HL-60 (cell line): ENCODE results near the gene DLK1.

Source experiments
- POLR2AphosphoS5 ChIP-seq: IDR thresholded peaks from 2 replicates; pipeline ENCODE4 v1.6.1; 2012; ENCODE audit warnings: low read depth
- TF ChIP-seq, protein P1 (sequence below): IDR thresholded peaks from 2 replicates; pipeline ENCODE4 v1.6.1; 2012; ENCODE audit warnings: low read depth; ENCODE audit not compliant: insufficient replicate concordance
- TF ChIP-seq, protein P2 (sequence below): IDR thresholded peaks from one replicate; pipeline ENCODE4 v1.5.1; 2011; ENCODE audit warnings: low read length, control low read depth, inconsistent platforms; ENCODE audit not compliant: insufficient read depth

DNA sequence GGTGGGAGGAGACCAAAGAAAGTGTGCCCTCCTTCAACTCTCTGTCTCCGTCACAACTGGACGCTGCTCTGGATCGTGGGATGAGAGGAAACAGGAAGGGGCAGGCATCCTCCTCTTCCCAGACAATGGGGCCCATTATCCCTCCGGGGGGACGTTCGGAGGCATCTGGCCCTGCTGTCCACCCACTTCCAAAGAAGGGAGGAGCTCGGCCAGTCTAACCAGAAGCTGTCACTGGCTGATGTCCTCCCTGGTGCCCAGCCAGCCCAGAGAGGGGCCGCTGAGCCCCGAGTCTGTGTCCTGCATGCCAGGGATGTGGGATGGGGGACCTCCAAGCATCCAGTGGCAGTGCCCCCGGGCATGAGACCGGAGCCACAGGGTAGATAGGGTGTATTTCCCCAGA is 59.4 kb downstream of the DLK1 start:
- TF ChIP-seq, protein P1, sequence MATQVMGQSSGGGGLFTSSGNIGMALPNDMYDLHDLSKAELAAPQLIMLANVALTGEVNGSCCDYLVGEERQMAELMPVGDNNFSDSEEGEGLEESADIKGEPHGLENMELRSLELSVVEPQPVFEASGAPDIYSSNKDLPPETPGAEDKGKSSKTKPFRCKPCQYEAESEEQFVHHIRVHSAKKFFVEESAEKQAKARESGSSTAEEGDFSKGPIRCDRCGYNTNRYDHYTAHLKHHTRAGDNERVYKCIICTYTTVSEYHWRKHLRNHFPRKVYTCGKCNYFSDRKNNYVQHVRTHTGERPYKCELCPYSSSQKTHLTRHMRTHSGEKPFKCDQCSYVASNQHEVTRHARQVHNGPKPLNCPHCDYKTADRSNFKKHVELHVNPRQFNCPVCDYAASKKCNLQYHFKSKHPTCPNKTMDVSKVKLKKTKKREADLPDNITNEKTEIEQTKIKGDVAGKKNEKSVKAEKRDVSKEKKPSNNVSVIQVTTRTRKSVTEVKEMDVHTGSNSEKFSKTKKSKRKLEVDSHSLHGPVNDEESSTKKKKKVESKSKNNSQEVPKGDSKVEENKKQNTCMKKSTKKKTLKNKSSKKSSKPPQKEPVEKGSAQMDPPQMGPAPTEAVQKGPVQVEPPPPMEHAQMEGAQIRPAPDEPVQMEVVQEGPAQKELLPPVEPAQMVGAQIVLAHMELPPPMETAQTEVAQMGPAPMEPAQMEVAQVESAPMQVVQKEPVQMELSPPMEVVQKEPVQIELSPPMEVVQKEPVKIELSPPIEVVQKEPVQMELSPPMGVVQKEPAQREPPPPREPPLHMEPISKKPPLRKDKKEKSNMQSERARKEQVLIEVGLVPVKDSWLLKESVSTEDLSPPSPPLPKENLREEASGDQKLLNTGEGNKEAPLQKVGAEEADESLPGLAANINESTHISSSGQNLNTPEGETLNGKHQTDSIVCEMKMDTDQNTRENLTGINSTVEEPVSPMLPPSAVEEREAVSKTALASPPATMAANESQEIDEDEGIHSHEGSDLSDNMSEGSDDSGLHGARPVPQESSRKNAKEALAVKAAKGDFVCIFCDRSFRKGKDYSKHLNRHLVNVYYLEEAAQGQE, result no peak
- TF ChIP-seq, protein P2, sequence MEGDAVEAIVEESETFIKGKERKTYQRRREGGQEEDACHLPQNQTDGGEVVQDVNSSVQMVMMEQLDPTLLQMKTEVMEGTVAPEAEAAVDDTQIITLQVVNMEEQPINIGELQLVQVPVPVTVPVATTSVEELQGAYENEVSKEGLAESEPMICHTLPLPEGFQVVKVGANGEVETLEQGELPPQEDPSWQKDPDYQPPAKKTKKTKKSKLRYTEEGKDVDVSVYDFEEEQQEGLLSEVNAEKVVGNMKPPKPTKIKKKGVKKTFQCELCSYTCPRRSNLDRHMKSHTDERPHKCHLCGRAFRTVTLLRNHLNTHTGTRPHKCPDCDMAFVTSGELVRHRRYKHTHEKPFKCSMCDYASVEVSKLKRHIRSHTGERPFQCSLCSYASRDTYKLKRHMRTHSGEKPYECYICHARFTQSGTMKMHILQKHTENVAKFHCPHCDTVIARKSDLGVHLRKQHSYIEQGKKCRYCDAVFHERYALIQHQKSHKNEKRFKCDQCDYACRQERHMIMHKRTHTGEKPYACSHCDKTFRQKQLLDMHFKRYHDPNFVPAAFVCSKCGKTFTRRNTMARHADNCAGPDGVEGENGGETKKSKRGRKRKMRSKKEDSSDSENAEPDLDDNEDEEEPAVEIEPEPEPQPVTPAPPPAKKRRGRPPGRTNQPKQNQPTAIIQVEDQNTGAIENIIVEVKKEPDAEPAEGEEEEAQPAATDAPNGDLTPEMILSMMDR, result no peak
- TF ChIP-seq POLR2AphosphoS5, result no peak
